Neural progenitor cell (in vitro differentiated cells): Measurements from ENCODE around the gene BPIFB6. TPM values are rescaled to one million over a fixed set of nuclear protein-coding genes. Genes with fewer than 3 reads are reported as not detected.

Experiments used
- DNase-seq: peaks from one replicate; pipeline ENCODE4 v3.0.0-alpha.2; 2016; ENCODE audit warnings: low spot score
- H2AFZ ChIP-seq: fragments of 200-600 bp; sonication (generic); replicated peaks from 2 replicates; pipeline ENCODE4 v1.6.1; 2016; ENCODE audit warnings: antibody characterized with exemption
- H3F3A ChIP-seq: fragments of 200-600 bp; sonication (generic); 2 replicates; pipeline ENCODE4 v1.6.1; 2016; ENCODE audit warnings: antibody characterized with exemption, low read depth
- H3K27ac ChIP-seq: fragments of 200-600 bp; sonication (generic); 2 replicates; pipeline ENCODE4 v1.5.1; 2016; ENCODE audit warnings: mild to moderate bottlenecking
- H3K27me3 ChIP-seq: fragments of 200-600 bp; sonication (generic); 2 replicates; pipeline ENCODE4 v1.6.1; 2016; ENCODE audit warnings: mild to moderate bottlenecking, moderate library complexity
- H3K36me3 ChIP-seq: fragments of 200-600 bp; sonication (generic); 2 replicates; pipeline ENCODE4 v1.5.1; 2016
- H3K4me1 ChIP-seq: fragments of 200-600 bp; sonication (generic); 2 replicates; pipeline ENCODE4 v1.6.1; 2016; ENCODE audit warnings: mixed run types
- H3K4me2 ChIP-seq: fragments of 200-600 bp; sonication (generic); 2 replicates; pipeline ENCODE4 v1.6.1; 2016
- H3K4me3 ChIP-seq: fragments of 200-600 bp; sonication (generic); 2 replicates; pipeline ENCODE4 v1.5.1; 2016
- H3K79me2 ChIP-seq: fragments of 200-600 bp; sonication (generic); 2 replicates; pipeline ENCODE4 v1.6.1; 2016; ENCODE audit warnings: low read depth
- H3K9ac ChIP-seq: fragments of 200-600 bp; sonication (generic); 2 replicates; pipeline ENCODE4 v1.6.1; 2016
- H3K9me3 ChIP-seq: fragments of 200-600 bp; sonication (generic); 2 replicates; pipeline ENCODE4 v1.5.1; 2016; ENCODE audit warnings: low read depth
- H4K20me1 ChIP-seq: fragments of 200-600 bp; sonication (generic); 2 replicates; pipeline ENCODE4 v1.6.1; 2016; ENCODE audit warnings: low read depth
- H3K27ac Mint-ChIP-seq: 3 replicates; pipeline ENCODE4 v1.8.0; 2021; ENCODE audit warnings: mixed read lengths
- H3K27me3 Mint-ChIP-seq: 2 replicates; pipeline ENCODE4 v1.8.0; 2022; ENCODE audit warnings: low read depth, mild to moderate bottlenecking, inconsistent platforms, moderate library complexity, mixed read lengths; ENCODE audit not compliant: insufficient read depth
- H3K36me3 Mint-ChIP-seq: 3 replicates; pipeline ENCODE4 v1.8.0; 2021; ENCODE audit warnings: mixed read lengths
- H3K4me1 Mint-ChIP-seq: 3 replicates; pipeline ENCODE4 v1.8.0; 2021; ENCODE audit warnings: mixed read lengths
- H3K4me3 Mint-ChIP-seq: 3 replicates; pipeline ENCODE4 v1.8.0; 2021; ENCODE audit warnings: mild to moderate bottlenecking, moderate library complexity, mixed read lengths
- H3K9me3 Mint-ChIP-seq: 3 replicates; pipeline ENCODE4 v1.8.0; 2020; ENCODE audit warnings: mixed read lengths
- EZH2 ChIP-seq: fragments of 200-600 bp; sonication (generic); IDR thresholded peaks from 2 replicates; pipeline ENCODE4 v1.6.1; 2017; ENCODE audit warnings: antibody characterized with exemption, mild to moderate bottlenecking, moderate library complexity
- EZH2phosphoT487 ChIP-seq: fragments of 200-600 bp; sonication (generic); IDR thresholded peaks from 2 replicates; pipeline ENCODE4 v1.6.1; 2017; ENCODE audit warnings: antibody characterized with exemption
- total RNA-seq: library from RNA; depleted of rRNA; stranded (reverse); fragments of >200 nt; gene quantifications from 2 replicates; pipeline ENCODE4 v1.2.3, GENCODE V29; 2015; ENCODE audit warnings: low replicate concordance
- TF ChIP-seq, protein P1 (sequence below): fragments of 200-600 bp; sonication (generic); IDR thresholded peaks from 2 replicates; pipeline ENCODE4 v1.5.1; 2017; ENCODE audit warnings: antibody characterized with exemption, mild to moderate bottlenecking

The BPIFB6 gene
- total RNA-seq, 1 donor from 2014 or later: not detected

DNA sequence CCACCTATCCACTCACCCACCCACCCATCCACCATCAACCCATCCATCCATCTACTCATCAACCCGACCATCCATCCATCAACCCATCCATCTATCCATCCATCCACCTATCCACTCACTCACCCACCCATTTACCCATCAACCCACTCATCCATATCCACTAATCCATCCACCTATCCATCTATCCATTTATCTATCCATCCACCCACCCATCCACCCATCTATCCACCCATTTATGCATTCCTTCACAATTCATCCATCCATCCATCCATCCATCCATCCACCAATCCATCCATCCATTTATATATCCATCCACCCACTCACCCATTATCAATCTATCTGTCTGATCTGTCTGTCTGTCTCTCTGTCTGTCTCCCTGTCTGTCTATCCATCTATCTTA lies 62.1 kb downstream of the BPIFB6 start:
- Histone ChIP-seq H3K9ac (no peak overlapping the region), H3K79me2 (no peaks in the 10 kb centered on the region), H3K4me2 (no peak overlapping the region), H3K27ac (no peak overlapping the region), H3K27me3 (no peaks in the 10 kb centered on the region), H3K4me3 (no peak overlapping the region), H3K9me3 (no peaks in the 10 kb centered on the region), H3F3A (no peaks in the 10 kb centered on the region), H2AFZ (no peak overlapping the region), H3K4me1 (no peaks in the 10 kb centered on the region), H4K20me1 (no peaks in the 10 kb centered on the region), H3K36me3 (no peaks in the 10 kb centered on the region)
- Mint-ChIP-seq H3K9me3 (no peaks in the 10 kb centered on the region), H3K4me1 (no peaks in the 10 kb centered on the region), H3K36me3 (no peaks in the 10 kb centered on the region), H3K27me3 (peaks cover 10% of the 10 kb centered on the region), H3K27ac (no peak overlapping the region), H3K4me3 (no peak overlapping the region)
- DNase-seq: no peak
- TF ChIP-seq, protein P1, sequence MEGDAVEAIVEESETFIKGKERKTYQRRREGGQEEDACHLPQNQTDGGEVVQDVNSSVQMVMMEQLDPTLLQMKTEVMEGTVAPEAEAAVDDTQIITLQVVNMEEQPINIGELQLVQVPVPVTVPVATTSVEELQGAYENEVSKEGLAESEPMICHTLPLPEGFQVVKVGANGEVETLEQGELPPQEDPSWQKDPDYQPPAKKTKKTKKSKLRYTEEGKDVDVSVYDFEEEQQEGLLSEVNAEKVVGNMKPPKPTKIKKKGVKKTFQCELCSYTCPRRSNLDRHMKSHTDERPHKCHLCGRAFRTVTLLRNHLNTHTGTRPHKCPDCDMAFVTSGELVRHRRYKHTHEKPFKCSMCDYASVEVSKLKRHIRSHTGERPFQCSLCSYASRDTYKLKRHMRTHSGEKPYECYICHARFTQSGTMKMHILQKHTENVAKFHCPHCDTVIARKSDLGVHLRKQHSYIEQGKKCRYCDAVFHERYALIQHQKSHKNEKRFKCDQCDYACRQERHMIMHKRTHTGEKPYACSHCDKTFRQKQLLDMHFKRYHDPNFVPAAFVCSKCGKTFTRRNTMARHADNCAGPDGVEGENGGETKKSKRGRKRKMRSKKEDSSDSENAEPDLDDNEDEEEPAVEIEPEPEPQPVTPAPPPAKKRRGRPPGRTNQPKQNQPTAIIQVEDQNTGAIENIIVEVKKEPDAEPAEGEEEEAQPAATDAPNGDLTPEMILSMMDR: no peak
- TF ChIP-seq EZH2phosphoT487 (no peak), EZH2 (no peak)

Other genes with a start within 250 kb of the BPIFB6 start
- 210 and 263 TPM in 2 replicates for gene MAPRE1, start 211.7 kb upstream of the BPIFB6 start, total RNA-seq
- gene EFCAB8, start 172.7 kb upstream of the BPIFB6 start, total RNA-seq: not detected in 2 replicates
- gene SUN5, start 27.2 kb upstream of the BPIFB6 start, total RNA-seq: not detected in 2 replicates
- not detected in 2 replicates for gene BPIFB2, start 23.9 kb upstream of the BPIFB6 start, total RNA-seq
- gene BPIFB3, start 22.3 kb downstream of the BPIFB6 start, total RNA-seq: not detected in 2 replicates
- not detected in 2 replicates for gene BPIFB4, start 48.0 kb downstream of the BPIFB6 start, total RNA-seq
- gene BPIFA2, start 136.5 kb downstream of the BPIFB6 start, total RNA-seq: not detected in 2 replicates
- gene BPIFA3, start 185.7 kb downstream of the BPIFB6 start, total RNA-seq: not detected in 2 replicates
- gene BPIFA1, start 204.3 kb downstream of the BPIFB6 start, total RNA-seq: not detected in 2 replicates